Subcutaneous abdominal adipose tissue (tissue), 5 donors: ENCODE measurements around the gene ITGA5.
A peak's percentile ranks its signal among the peaks of the same experiment; 100 is the strongest.

ENCODE experiments used
- H3K27ac ChIP-seq: one replicate; pipeline ENCODE4 v1.7.0; 2013; ENCODE audit warnings: low read depth, mild to moderate bottlenecking, inconsistent platforms, low read length, moderate library complexity
- H3K27me3 ChIP-seq, 5 donors: one replicate each; pipeline ENCODE4 v1.7.0; 2013; ENCODE audit warnings: low read length in 5 of 5, inconsistent platforms in 1 of 5; ENCODE audit not compliant: control insufficient read depth in 5 of 5, insufficient read depth in 4 of 5
- H3K36me3 ChIP-seq, 5 donors: one replicate each; pipeline ENCODE4 v1.7.0; 2013; ENCODE audit warnings: low read length in 5 of 5; ENCODE audit not compliant: control insufficient read depth in 5 of 5, insufficient read depth in 5 of 5
- H3K4me1 ChIP-seq, 5 donors: one replicate each; pipeline ENCODE4 v1.7.0; 2013; ENCODE audit warnings: low read length in 5 of 5, mild to moderate bottlenecking in 3 of 5, moderate library complexity in 1 of 5; ENCODE audit not compliant: control insufficient read depth in 5 of 5, insufficient read depth in 5 of 5
- H3K4me3 ChIP-seq, 5 donors: one replicate each; pipeline ENCODE4 v1.7.0; 2013; ENCODE audit warnings: low read length in 5 of 5, low read depth in 1 of 5
- H3K9ac ChIP-seq, 5 donors: one replicate each; pipeline ENCODE4 v1.7.0; 2013; ENCODE audit warnings: low read length in 5 of 5, mild to moderate bottlenecking in 4 of 5, moderate library complexity in 3 of 5
- H3K9me3 ChIP-seq, 5 donors: one replicate each; pipeline ENCODE4 v1.7.0; 2013; ENCODE audit warnings: low read length in 5 of 5; ENCODE audit not compliant: control insufficient read depth in 5 of 5
- donor health status: healthy.
- donor health status: healthy.
- donor health status: healthy.
- donor health status: healthy.
- donor health status: healthy.

Gene ITGA5

DNA sequence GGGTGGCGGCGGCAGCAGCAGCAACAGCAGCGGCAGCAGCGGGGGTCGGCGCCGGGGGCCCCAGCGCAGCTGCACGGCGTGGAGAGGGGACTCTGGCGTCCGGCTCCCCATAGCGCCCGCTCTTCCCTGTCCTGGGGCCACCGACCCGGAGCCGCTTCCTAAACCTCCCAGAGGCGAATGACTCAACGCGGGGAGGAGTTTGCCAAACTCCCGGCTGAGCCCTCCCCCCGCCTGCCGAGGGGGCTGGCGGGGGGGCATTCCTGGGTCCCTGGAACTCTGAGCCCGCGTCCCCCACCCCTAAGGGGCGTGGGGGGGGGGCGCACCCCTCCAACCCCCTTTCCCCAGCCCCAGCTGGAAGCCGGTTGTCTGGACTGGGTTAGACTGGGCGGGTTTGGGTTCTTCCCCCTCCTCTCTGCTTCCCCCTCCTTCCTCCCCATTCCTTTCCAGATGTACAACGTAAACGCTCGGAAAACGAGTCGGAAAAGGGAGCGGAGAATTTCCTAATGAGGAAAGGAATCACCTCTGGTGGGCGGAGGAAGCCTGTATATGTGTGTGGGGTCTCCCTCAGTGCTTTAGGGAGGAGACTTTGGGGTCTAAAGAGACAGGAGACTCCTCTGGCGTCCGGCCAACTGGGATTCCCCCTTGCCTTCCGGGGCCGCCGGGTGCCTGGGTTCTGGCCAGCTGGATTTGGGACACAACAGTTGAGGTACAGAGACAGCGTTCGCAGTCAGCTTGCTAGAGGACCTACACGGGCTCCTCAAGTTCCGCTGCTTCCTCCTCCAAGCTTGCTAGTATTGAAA, at the start of gene ITGA5:
ITGA5 (minus strand) TSS at position 179 of the 800 bp plus-strand sequence; CDS start at position 111, 68 bp downstream.
- no peaks in the 10 kb centered on the region for H3K36me3 ChIP-seq
- H3K27me3 ChIP-seq = peaks cover 0 to 6% (median 0%) of the 10 kb centered on the region in 5 donors
- peaks cover 10 to 57% (median 54%) of the 10 kb centered on the region in 5 donors for H3K4me1 ChIP-seq
- H3K4me3 ChIP-seq = peak within 1 kb of the TSS; percentile 74 to 91 (median 85)
- H3K9ac ChIP-seq = peak within 1 kb of the TSS; percentile 63 to 88 (median 86)
- H3K9me3 ChIP-seq = no peaks in the 10 kb centered on the region
- peak within 1 kb of the TSS; percentile 92 for H3K27ac ChIP-seq

DNA sequence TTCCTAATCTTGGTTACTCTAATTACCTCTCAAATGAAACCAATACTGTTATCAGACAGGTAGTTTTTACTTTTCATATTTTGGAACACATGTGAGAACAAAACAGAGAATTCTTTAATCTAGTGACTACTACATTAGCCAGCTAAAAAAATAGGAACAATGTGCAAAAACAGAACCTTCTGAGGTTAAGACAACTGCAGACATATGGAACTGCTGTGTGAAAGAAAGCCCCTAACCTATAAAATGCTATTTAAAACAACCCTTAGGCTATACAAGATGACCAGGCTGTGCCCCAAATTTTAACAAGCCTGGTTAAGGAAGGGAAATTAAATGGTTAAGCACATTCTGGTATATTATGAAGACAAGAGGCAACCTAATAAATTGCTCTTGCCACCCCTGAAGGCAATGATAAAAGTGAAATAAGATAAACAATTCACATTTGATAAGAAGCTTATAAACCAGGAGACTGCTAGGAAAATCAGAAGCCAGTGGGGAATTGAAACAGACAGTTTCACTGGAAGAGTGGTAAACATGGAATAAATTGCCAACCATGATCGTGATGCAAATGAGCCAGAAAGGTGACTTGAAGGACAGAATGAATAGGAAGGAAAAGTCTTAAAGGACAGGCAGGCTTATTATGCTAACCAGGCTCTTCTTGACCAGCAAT, 46.9 kb upstream of the ITGA5 start:
- Histone ChIP-seq H3K36me3 (no peaks in the 10 kb centered on the region), H3K4me1 (peaks cover 0 to 11% (median 9%) of the 10 kb centered on the region in 5 donors), H3K27ac (no peak overlapping the region), H3K4me3 (no peak overlapping the region), H3K27me3 (no peaks in the 10 kb centered on the region), H3K9ac (no peak overlapping the region), H3K9me3 (no peaks in the 10 kb centered on the region)

DNA sequence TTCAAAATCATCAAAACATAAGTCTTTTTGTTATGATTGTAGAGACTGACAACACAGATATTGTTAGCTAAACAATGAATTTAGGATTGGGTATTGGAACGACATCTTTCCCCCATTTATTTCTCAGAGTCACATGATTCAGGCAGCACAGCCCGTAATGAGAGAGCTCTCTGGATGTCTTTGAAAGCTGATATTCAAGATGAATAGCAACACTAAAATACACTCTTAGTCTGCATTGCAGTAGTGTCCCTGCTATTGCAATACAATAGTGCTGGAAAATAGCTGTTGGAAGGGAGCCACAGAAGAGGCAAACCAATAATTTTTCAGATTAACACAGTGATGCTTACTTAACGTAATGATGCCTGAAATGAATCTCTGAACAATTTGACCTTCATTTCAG, 44.4 kb upstream of the ITGA5 start:
- Histone ChIP-seq H3K27me3 (no peaks in the 10 kb centered on the region), H3K4me1 (peaks cover 0 to 11% (median 9%) of the 10 kb centered on the region in 5 donors), H3K36me3 (no peaks in the 10 kb centered on the region), H3K4me3 (no peak overlapping the region), H3K9ac (no peak overlapping the region), H3K27ac (no peak overlapping the region), H3K9me3 (no peaks in the 10 kb centered on the region)

DNA sequence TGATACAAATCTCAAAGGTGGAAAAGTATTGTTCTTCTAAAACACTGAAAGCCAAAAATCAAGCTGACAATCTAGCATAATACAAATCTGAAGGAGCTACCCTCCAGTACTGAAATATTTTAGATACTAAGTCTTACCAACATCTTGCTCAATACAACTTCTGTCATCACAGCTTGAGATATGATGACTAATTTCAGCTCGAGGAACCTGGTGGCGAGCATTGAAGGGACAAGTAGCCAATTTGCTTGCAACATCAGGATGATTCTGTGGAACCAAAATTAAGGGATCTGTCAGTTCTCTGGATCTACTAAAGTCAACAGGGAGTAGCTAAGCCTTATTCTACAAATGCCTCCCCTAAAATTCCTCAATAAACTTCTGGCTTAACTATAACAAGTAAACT, 44.0 kb upstream of the ITGA5 start:
- Histone ChIP-seq H3K9me3 (no peaks in the 10 kb centered on the region), H3K36me3 (no peaks in the 10 kb centered on the region), H3K4me3 (no peak overlapping the region), H3K4me1 (peaks cover 0 to 11% (median 9%) of the 10 kb centered on the region in 5 donors), H3K27ac (no peak overlapping the region), H3K9ac (no peak overlapping the region), H3K27me3 (no peaks in the 10 kb centered on the region)

DNA sequence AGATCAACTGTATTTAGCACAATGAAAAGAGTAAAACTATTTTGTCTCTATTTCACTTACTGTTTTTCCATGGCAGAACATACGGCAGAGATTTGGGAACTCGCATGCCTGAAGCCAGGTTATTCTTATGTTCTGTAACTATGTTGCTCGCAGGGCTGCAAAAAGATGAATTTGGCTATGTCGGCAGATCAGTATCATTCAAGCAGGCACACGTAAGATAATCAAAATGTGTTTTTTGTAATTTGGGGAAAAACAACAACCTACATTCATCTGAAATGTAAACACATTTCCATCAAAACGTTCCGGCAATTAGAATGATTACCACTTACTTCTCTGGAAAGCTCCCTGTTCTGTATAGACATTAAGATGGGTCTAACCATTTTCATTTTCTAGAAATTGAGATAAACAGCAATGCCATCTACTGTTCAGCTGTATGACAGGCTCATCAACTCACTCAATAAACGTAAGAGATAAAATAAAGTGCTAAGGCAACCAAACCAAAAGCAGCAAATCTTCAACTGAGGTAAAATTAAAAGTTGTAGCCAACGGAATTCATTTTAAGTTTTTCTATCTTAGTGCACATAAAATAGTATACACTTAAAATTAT, 41.4 kb upstream of the ITGA5 start:
- Histone ChIP-seq H3K4me3 (no peak overlapping the region), H3K36me3 (no peaks in the 10 kb centered on the region), H3K27ac (no peak overlapping the region), H3K27me3 (no peaks in the 10 kb centered on the region), H3K9me3 (no peaks in the 10 kb centered on the region), H3K4me1 (peaks cover 0 to 13% (median 11%) of the 10 kb centered on the region in 5 donors), H3K9ac (no peak overlapping the region)

DNA sequence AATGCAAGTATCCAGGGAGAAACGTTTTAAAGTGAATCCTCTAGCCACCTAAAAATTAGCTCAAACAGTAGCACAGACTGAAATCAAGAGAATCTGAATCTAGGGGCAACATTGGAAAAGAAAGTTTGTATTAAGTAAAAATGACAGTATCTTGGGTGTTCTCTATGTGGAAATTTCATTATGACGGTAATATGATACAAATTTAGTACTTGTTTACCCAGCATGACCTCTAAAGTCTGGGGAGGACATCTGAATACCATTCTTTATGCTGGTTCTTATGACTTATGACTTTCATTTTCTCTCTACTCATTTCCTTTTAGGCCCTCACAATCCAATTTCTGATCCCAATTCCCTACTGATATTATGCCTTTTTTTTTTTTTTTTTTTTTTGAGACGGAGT, 40.3 kb upstream of the ITGA5 start:
- no peaks in the 10 kb centered on the region for H3K9me3 ChIP-seq
- H3K4me1 ChIP-seq = peaks cover 0 to 13% (median 11%) of the 10 kb centered on the region in 5 donors
- no peak overlapping the region for H3K27ac ChIP-seq
- no peaks in the 10 kb centered on the region for H3K27me3 ChIP-seq
- H3K36me3 ChIP-seq = no peaks in the 10 kb centered on the region
- no peak overlapping the region for H3K9ac ChIP-seq
- H3K4me3 ChIP-seq = no peak overlapping the region

DNA sequence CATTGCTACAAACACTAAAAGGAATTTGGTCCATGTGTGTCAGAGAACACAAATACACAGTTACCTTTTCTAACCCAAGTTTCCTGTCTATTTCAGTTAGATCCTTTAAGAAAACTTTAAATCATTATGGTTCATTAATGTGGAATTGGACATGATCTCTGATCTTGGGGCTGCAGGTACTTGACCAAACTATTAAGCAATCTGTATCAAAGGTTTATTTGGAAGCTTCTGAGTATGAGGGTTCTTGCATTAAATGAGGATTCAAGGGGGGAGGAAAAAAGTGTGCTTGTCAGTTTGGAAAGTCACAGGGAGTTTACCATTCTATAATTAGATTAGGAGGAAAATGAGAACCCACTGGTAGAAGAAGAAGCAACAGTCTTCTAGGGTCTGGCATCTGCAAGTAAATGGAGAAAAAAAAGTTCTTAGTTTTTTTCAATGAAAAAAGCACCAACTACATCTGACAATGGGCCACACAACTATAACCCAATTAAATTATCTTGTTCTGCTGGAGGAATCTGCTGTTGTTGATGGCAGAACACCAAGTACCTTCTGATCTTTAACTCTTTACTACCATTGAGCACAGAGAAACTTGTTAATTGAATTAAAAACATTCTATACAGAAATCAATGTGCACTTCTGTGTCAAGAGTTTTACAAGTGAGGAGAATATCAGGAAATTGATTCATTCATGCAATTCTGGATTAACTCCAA, 36.8 kb upstream of the ITGA5 start:
- Histone ChIP-seq H3K4me1 (peaks cover 0 to 4% (median 2%) of the 10 kb centered on the region in 5 donors), H3K9ac (no peak overlapping the region), H3K27ac (no peak overlapping the region), H3K36me3 (no peaks in the 10 kb centered on the region), H3K4me3 (no peak overlapping the region), H3K27me3 (no peaks in the 10 kb centered on the region), H3K9me3 (no peaks in the 10 kb centered on the region)

DNA sequence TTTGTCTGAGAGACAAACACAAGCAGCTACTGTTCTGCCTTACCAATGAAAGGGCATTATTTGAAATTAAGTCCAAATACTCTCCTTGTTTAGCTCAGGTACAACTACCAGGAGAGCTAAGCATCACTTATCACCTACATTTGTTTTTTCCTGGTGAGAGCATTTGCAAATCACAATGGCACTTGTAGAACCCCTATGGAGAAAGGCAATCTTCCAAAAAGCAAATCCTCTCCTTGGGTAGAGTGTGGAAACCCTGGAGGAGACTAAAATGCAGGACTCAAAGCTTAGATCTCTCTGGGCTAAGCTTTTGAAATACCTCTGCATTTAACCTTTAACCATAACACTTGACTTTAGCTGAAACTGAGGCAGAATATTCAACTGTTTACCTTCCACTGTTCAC, 33.6 kb upstream of the ITGA5 start:
- Histone ChIP-seq H3K27me3 (no peaks in the 10 kb centered on the region), H3K4me1 (peaks cover 0 to 4% (median 2%) of the 10 kb centered on the region in 5 donors), H3K36me3 (no peaks in the 10 kb centered on the region), H3K4me3 (no peak overlapping the region), H3K9me3 (no peaks in the 10 kb centered on the region), H3K9ac (no peak overlapping the region), H3K27ac (no peak overlapping the region)

DNA sequence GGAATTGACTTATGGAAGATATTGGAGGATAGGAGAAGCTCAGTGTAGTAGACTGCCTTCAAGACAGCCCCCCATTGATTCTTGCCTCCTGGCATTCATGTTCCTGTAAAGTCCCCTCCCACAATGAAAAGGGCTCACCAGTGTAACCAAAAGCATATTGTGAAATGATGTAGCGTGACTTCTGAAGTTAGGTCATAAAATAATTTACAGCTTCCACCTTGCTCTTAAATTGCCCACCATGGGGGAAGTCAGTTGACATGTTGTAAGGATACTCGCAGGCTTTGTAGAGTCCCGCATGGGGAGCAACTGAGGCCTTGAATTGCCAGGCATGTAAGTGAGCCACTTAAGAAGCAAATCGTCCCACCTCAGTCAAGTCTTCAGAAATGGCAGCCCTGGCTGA, 29.3 kb upstream of the ITGA5 start:
- no peak overlapping the region for H3K27ac ChIP-seq
- peaks cover 0 to 5% (median 3%) of the 10 kb centered on the region in 5 donors for H3K4me1 ChIP-seq
- no peaks in the 10 kb centered on the region for H3K36me3 ChIP-seq
- no peaks in the 10 kb centered on the region for H3K9me3 ChIP-seq
- H3K27me3 ChIP-seq = no peaks in the 10 kb centered on the region
- no peak overlapping the region for H3K9ac ChIP-seq
- no peak overlapping the region for H3K4me3 ChIP-seq
